ENCODE results near the gene CFH.

DNA sequence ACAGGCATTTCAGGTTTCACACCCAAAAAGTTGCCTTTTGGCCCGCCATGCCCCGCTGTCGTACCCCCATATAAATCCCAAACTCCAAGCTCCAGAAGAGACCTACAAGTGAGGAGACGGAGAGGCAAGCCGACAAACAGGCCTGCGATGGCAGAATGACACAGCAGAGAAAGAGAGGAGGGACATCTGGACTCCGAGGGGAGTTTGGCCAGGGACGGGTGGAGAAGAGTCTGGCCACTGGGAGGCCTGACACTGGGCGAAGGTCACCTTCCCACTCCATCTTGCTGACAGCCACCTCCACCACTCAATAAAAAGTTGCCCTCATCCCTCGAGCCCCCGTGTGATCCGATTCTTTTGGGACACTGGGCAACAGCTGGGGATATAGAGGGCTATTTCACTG is 1.9 kb upstream of the CFH start:
- TF ChIP-seq POLR2AphosphoS5 (IDR thresholded peaks at IDR 0.05): no peak
- TF ChIP-seq POLR2A (IDR thresholded peaks at IDR 0.05): no peak

Measured in prostate gland (tissue), 1 donor.